Uterus (tissue), 4 donors: ENCODE measurements around the gene FBRSL1. TPM values are rescaled to one million over a fixed set of nuclear protein-coding genes. Genes with fewer than 3 reads are reported as not detected.

Experiments
- DNase-seq, 2 donors: peaks; one replicate each; pipeline ENCODE4 v3.0.0-alpha.2; 2019 to 2020
- H3K27ac ChIP-seq, 2 donors: fragments of 200-600 bp; sonication (generic); 1 replicate in 1 of 2; 2 replicates in 1 of 2; pipeline ENCODE4 v1.5.1; 2016 to 2018
- H3K27me3 ChIP-seq, 2 donors: fragments of 200-600 bp; sonication (generic); one replicate each; pipeline ENCODE4 v1.5.1; 2018 to 2019; ENCODE audit warnings: control low read depth in 1 of 2
- H3K36me3 ChIP-seq, 2 donors: fragments of 200-600 bp; sonication (generic); one replicate each; pipeline ENCODE4 v1.5.1; 2019; ENCODE audit warnings: control low read depth in 1 of 2
- H3K4me1 ChIP-seq, 2 donors: fragments of 200-600 bp; sonication (generic); one replicate each; pipeline ENCODE4 v1.5.1; 2018 to 2019; ENCODE audit warnings: control low read depth in 1 of 2
- H3K4me3 ChIP-seq, 2 donors: fragments of 200-600 bp; sonication (generic); 1 replicate in 1 of 2; 2 replicates in 1 of 2; pipeline ENCODE4 v1.5.1; 2018 to 2019; ENCODE audit warnings: mild to moderate bottlenecking in 1 of 2
- H3K9me3 ChIP-seq, 2 donors: fragments of 200-600 bp; sonication (generic); one replicate each; pipeline ENCODE4 v1.5.1; 2019; ENCODE audit warnings: control low read depth in 1 of 2
- CTCF ChIP-seq, 4 experiments: fragments of 200-600 bp in 2 of 4; fragments of 450-650 bp in 2 of 4; sonication (generic) in 2 of 4; IDR thresholded peaks; one replicate each; pipeline ENCODE4 v1.5.1; 2016 to 2019; ENCODE audit warnings: antibody characterized with exemption in 4 of 4, mild to moderate bottlenecking in 2 of 4, moderate library complexity in 1 of 4
- POLR2A ChIP-seq, 2 donors: fragments of 450-650 bp; IDR thresholded peaks; one replicate each; pipeline ENCODE4 v1.6.1; 2016; ENCODE audit warnings: antibody characterized with exemption in 2 of 2, mild to moderate bottlenecking in 1 of 2, moderate library complexity in 1 of 2
- intact Hi-C: fragments of 100-400 bp; cut with DNase I; formaldehyde crosslinking; loops from one replicate; pipeline ENCODE4 v1.15.1; 2023; ENCODE audit warnings: low total_unique reads
- total RNA-seq, 4 donors: library from RNA; depleted of rRNA in 3 of 4; stranded (reverse); fragments of >200 nt in 3 of 4; gene quantifications; one replicate each; pipeline versions ENCODE4 v1.1.0 to v1.2.4, GENCODE V29; 2014 to 2023
- donor health status: DM: yes; HTN: yes; CAD: no.

Gene FBRSL1
- total RNA-seq, 4 donors from 2014 or later: 2.9 to 59.1 (median 31.8) TPM

- peaks cover 0 to 13% of the 10 kb centered on the region in 2 donors for H3K4me1 ChIP-seq
- DNase-seq: no peak
- intact Hi-C loops: no loop called here
- no peak overlapping the region for H3K4me3 ChIP-seq
- no peak overlapping the region for H3K27ac ChIP-seq
- H3K9me3 ChIP-seq: peaks cover 0 to 2% of the 10 kb centered on the region in 2 donors
- no peaks in the 10 kb centered on the region for H3K27me3 ChIP-seq
- no peaks in the 10 kb centered on the region for H3K36me3 ChIP-seq
- no peak for TF ChIP-seq CTCF (IDR thresholded peaks at IDR 0.05)
- no peak for TF ChIP-seq POLR2A (IDR thresholded peaks at IDR 0.05)
Observed at GRCh38 chr12:132510746-132511477, 21.0 kb downstream of the FBRSL1 start.

- intact Hi-C loops: no loop called here
- H3K27ac ChIP-seq: no peak overlapping the region
- TF ChIP-seq CTCF (IDR thresholded peaks at IDR 0.05) (no peak), POLR2A (IDR thresholded peaks at IDR 0.05) (no peak)
- no peak overlapping the region for H3K4me3 ChIP-seq
- H3K27me3 ChIP-seq: no peaks in the 10 kb centered on the region
- peaks cover 0 to 5% of the 10 kb centered on the region in 2 donors for H3K4me1 ChIP-seq
- no peak for DNase-seq
- no peaks in the 10 kb centered on the region for H3K36me3 ChIP-seq
- peaks cover 0 to 7% of the 10 kb centered on the region in 2 donors for H3K9me3 ChIP-seq
Observed at GRCh38 chr12:132511516-132512196, 21.7 kb downstream of the FBRSL1 start.

GRCh38 chr12:132512197-132513069 is 22.5 kb downstream of the FBRSL1 start:
- Histone ChIP-seq H3K4me3 (no peak overlapping the region), H3K9me3 (peaks cover 0 to 8% of the 10 kb centered on the region in 2 donors), H3K27ac (no peak overlapping the region), H3K4me1 (no peaks in the 10 kb centered on the region), H3K36me3 (no peaks in the 10 kb centered on the region), H3K27me3 (no peaks in the 10 kb centered on the region)
- no peak for DNase-seq
- no peak for TF ChIP-seq CTCF (IDR thresholded peaks at IDR 0.05)
- TF ChIP-seq POLR2A (IDR thresholded peaks at IDR 0.05): no peak
- intact Hi-C loops: no loop called here

DNA sequence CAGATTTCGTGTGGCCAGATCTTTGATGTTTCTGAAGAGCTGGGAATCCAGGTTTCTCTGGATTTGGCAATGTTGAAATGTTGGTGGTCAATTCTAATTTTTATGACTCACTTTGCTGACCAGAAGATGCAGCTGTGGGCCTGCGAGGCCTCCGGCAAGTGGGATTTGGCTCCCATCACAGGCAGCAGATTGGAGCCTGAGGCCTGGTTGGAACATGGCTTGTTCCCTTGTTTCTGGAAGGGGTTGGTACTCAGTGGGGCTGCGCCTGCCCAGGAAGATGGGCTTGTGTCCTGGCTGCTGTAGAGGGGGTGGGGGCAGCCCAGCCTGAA is 23.1 kb downstream of the FBRSL1 start:
- Histone ChIP-seq H3K27me3 (no peaks in the 10 kb centered on the region), H3K27ac (no peak overlapping the region), H3K4me1 (no peaks in the 10 kb centered on the region), H3K36me3 (no peaks in the 10 kb centered on the region), H3K4me3 (no peak overlapping the region), H3K9me3 (peaks cover 0 to 8% of the 10 kb centered on the region in 2 donors)
- intact Hi-C loops: no loop called here
- no peak for DNase-seq
- no peak for TF ChIP-seq CTCF (IDR thresholded peaks at IDR 0.05)
